NCI-H2227 (cell line): ENCODE data around the gene MTMR8.
"Not testable (repeated sequence)": the region's sequence is repeated elsewhere in the genome, so short reads cannot be mapped to it uniquely, and the experiment has no call there.

Experiments used
- DNase-seq: peaks from one replicate; lab custom pipeline; 2025; ENCODE audit not compliant: unreplicated experiment; lab: John Stamatoyannopoulos, UW

The MTMR8 gene

DNA sequence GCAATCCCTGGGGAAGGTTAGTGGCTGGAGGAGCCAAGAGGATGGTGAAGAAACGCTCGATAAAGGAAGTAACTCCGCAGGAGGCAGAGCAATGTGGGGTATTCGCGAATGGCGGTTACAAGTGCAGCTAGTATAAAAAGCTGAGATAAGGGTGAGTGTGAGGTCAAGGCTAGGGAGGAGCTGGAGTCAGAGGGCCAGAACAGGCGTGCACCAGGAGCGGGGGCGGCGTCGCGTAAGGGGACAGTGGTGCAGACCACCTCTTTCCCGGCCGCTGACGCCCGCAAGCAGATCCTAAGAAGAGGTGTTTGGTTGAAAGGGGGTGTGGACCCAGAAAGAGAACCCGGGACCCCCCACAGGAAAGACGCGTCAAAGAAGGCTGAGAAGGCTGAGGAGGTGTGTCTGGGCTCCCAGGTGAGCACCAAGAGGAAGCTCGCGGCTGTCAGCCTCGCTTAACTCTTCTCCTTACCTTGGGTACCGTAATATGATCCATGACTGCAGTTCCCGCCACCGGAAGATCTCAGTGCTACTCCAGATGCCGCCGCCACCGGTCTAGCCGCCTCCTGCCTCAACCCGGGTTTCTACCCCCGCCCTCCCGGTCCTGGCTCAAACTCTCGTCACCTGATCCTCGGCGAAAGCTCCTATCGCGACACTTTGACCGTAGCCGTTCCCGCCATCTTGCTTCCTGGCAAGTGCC lies at the start of gene MTMR8:
MTMR8 (minus strand) TSS at position 579 of the 694 bp plus-strand sequence; CDS start at position 490, 89 bp downstream.
- peak; percentile 61 for DNase-seq

DNA sequence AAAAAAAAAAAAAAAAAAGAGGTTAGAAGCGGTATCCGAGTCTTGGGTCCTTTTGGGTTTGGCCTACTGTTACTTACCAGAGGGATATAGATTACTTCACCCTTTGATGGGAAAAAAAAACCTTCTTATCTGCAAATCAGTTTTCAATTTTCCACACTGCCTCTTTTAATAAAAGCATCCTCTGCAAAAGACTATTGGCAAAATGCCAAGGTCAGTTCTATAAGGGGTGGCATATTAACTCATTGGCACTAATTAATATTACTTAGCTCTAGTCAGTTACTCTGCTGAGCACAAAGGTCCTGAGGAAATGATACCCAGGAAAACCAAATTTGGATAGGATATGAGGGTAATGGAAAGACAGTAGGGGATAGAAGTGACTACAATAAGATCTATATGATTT lies 44.3 kb upstream of the MTMR8 start:
- DNase-seq, result no peak

DNA sequence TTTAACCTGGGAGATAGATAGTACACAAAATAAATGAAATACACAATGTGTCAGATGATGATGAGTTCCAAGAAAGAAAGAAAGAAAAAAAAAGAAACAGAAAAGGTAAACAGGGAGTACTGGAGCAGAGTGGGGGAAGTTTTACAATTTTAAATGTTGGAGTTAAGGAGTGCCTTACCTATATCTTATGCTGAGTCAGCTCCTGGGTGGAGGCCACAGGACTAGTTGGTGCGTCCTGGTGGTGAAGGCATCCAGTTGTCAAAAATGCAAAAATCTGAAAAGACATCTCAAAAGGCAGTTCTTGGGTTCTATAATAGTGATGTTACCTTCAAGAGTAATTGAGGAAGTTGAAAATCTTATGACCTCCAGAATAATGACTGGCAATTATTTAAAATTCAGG lies 42.4 kb upstream of the MTMR8 start:
- no peak for DNase-seq

DNA sequence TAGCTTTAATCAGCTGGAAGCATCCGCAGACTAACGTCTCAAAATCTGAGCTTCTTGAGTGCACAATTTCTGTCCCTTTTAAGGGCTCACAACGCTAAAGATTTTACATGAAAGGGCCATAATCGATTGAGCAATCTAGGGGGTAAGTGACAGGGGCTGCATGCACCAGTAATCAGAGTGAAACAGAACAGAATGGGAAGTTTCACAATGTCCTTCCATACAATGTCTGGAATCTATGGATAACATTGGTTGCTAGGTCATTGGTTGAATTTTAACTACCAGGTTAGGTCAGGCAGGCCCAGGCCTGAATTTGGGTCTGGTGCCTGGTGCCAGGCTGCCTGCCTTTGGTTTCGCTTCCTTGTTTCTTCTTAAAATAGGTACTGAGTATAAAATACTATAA lies 42.0 kb upstream of the MTMR8 start:
- no peak for DNase-seq

DNA sequence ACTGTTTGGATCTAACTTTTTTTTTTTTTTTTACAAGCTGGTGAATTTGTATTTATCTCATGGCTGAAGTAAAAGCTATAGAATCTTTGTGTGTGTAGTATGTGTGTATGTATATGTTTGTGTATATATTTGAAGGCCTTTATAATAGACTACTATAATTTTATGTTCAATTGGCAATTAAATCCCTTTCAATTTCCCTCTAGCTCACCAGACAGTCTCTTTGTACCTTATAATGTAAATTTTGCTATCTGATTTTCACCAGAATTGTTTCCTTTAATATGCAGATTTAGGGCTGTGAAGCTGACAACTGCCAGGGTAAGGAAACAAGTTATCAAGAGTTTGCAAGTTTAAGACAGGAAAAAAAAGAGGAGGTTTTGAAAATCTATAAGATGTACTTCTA lies 33.1 kb upstream of the MTMR8 start:
- DNase-seq, result no peak

DNA sequence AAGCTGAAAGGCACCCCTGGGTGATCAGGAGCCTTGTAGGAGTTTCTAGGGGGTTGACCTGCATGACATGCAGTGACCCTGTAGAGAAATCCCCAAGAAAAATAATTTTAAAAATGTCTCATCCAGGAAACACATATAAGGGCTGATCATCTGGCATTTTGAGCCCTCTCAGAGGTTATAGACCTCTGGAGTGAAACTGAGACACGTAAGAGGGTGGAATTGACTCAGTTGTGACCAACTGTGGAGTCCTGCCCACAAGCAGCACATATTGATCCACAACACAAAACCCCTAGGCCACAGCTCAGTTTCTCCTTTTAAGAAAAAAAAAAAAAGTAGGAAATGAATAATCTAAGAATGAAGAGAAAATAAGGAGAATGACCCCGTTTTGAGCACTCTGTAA lies 32.5 kb upstream of the MTMR8 start:
- DNase-seq, result no peak

DNA sequence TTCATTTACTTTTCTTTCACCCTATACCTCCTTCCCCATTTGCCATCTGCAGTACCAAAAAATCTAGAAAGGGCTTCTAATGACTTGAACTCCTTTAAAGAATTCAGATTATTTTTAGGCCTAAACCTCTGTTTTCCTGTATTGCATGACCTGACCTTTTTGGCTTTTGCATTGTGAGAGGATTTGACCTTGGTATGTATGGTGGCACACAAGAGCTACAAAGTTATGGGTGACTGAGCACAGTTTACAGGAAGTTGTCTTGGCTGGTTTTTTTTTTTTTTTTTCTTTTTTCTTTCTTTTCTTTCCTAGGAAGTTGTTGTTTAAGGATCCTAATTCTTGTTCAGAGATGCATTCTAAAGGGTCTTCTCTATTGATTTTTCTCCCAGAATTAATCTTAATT lies 32.0 kb upstream of the MTMR8 start:
- DNase-seq, result no peak

DNA sequence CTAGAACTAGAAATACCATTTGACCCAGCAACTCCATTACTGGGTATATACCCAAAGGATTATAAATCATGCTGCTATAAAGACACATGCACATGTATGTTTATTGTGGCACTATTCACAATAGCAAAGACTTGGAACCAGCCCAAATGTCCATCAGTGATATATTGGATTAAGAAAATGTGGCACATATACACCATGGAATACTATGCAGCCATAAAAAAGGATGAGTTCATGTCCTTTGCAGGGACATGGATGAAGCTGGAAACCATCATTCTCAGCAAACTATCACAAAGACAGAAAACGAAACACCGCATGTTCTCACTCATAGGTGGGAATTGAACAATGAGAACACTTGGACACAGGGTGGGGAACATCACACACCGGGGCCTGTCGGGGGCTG lies 14.5 kb upstream of the MTMR8 start:
- not testable (repeated sequence) for DNase-seq

DNA sequence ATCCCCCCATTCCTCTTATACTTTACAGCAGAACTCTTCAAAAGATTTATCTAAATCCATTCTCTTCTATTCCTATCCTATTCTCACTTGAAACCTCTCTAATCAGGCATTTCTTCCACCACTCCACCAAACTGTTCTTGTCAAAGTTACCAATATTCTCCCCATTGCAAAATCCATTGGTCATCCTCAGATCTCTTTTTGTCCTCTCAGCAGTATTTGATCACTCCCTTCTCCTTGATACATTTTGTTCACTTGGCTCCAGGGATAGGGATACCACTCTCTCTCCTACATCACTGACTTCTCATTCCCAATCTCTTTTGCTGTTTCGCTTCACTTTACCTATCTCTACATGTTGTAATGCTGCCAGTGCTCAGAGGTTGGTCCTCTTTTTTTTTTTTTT lies 2.8 kb upstream of the MTMR8 start:
- no peak for DNase-seq

DNA sequence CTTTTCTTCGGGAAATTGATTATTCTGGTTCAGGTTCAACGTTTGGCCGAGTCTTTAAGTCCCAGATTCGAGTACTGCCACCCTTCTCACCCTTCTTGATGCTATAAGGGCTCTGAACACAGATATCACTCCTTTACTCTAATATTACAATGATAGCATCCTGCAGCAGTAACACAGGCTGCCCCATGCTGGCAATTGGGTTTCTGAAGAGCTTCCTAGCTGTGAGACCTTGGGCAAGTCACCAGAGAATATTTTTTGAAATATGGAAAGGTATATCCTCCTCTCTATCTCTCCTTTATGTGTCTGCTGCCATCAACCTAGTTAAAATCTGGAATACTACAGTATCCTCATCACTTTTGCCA lies 297 bp upstream of the MTMR8 start:
- DNase-seq, result no peak

DNA sequence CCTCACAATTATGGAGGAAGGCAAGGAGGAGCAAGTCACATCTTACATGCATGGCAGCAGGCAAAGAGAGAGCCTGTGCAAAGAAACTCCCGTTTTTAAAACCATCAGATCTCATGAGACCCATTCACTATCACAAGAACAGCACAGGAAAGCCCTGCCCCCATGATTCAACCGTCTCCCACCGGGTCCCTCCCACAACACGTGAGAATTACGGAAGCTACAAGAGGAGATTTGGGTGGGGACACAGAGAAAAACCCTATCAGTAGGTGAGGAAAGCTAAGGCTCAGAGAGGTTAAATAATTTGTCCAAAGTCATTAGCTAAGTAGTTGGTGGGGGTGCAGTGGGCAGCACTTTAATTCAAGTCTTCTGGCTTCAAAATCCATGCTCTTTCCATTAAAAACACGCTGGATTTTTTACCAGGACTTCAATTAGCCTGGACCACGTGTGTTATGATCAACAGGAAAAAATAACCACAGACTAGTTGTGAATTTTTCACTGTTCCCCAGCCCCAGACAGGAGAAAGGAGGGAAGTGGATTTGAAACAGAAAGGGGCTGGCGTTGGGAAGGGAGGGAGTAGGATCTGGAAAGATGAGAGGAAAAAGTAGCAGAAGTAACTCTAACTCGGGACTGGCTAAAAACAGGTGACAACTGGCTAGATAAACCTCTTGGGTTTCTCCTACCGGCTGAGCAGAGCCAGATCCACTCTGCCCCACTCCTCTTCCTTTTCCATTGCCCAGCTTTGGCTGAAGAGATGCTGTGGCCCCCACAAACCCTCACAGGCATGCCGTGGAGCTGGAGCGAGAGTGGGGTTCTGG lies 986 bp downstream of the MTMR8 start:
- DNase-seq, result no peak

DNA sequence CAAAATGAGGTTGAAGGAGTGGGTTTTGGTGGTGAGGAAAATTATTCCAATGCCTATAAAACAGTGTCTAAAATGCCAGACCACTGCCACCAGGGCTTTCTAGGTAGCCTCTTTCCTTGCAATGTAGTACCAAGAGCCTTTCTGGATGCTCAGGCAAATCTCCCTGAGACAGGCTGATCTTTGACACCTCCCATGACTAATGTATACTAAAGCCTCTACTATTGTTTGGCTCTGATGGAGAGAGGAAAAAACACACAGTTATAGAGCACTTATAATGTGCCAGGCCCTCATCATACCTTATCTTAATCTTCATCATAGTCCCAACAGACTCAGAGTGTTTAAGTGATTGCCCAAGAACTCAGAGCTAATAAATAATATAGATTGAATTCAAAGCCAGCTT lies 5.8 kb downstream of the MTMR8 start:
- no peak for DNase-seq

DNA sequence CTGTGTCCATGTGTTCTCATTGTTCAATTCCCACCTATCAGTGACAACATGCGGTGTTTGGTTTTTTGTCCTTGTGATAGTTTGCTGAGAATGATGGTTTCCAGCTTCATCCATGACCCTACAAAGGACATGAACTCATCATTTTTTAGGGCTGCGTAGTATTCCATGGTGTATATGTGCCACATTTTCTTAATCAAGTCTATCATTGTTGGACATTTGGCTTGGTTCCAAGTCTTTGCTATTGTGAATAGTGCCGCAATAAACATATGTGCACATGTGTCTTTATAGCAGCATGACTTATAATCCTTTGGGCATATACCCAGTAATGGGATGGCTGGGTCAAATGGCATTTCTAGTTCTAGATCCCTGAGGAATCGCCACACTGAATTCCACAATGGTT lies 14.5 kb downstream of the MTMR8 start:
- not testable (repeated sequence) for DNase-seq

DNA sequence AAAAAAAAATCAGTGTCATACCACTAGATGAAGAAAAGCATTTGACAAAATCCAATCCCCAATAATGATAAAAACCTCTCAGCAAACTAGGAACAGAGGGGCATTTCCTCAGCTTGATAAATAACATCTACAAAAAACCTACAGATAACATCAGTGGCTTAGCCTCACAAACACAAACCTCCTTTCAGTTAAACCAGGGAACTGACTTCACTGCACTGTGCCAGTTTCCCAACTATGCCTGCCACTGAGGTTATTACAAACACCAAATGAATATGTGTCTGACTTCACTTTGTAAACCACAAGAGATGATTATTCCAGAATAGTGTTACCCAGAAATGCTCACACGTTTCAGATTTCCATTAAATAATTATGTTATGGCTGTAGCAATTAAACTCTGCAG lies 15.3 kb downstream of the MTMR8 start:
- no peak for DNase-seq

DNA sequence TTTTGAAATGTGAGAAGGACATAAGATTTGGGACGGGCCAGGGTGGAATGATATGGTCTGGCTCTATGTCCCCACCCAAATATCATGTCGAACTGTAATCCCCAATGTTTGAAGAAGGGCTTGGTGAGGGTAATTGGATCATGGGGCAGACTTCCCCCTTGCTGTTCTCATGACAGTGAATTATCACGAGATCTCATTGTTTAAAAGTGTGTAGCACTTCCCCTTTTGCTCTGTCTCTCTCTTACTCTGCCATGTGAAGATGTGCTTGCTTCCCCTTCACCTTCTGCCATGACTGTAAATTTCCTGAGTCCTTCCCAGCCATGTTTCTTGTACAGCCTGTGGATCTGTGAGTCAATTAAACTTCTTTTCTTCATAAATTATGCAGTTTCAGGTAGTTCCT lies 17.5 kb downstream of the MTMR8 start:
- no peak for DNase-seq

DNA sequence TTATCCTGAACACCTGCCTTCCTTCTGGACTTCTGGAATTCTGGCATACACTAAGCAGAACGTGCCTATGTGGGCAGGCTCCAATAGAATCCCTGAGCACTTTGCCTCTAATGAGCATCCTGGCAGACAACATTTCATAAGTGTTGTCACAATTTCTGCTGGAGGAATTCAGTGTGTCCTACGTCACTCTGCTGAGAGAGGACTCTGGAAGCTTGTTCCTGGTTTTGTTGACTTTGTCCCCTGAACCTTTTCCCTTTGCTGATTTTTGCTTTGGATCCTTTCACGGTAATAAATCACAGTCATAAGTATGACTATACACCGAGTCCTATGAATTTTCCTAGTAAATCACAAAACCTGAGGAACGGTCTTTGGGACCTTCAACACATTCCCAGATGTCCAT lies 43.2 kb downstream of the MTMR8 start:
- no peak for DNase-seq

DNA sequence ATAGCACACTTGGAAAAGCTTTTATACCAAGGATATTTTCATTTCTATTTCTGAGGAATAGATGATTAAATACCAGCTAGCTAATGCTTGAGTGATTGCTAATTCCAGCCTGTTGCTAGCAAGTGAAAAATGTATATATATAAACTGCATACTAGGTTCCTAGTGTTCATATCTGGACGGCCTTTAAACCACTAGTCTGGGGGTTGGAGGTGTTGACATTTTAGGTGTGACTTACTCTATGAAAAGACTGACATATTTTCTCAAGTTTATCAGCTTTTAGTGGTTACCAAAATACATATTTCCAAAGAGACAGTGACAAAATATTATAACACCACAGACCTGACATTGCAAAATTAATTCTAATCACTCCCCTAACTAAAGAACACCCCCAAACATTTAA lies 44.7 kb downstream of the MTMR8 start:
- DNase-seq, result no peak

DNA sequence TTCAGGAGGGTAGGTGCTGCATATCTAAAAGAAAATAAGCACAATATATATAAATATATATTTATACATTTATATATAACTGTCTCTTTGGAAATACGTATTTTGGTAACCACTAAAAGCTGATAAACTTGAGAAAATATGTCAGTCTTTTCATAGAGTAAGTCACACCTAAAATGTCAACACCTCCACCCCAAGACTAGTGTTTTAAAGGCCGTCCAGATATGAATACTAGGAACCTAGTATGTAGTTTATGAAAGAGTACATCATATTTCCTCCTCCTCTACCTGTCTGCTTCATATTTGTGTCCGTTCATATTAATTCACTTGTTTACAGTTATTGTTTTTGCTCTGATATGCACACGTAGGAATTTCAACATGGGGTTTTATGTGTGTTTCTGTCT lies 45.2 kb downstream of the MTMR8 start:
- no peak for DNase-seq

DNA sequence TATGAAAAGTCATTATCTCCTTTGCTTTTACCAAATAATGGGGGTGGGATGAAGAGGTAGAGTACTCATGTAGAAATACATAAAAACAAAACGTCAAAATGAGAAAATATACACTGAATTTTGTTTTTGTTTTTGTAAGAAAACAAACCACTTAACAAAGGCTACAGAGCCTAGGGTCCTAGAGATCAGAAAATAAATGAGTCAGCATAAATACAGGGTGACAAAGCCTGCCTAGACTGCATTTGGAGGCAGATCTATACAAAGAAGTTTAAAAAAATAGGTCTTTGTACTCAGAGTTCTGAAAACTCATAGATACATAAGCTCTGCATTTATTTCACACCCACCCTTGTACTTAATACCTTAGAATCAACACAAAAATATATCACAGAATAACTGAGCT lies 52.4 kb downstream of the MTMR8 start:
- DNase-seq, result no peak

DNA sequence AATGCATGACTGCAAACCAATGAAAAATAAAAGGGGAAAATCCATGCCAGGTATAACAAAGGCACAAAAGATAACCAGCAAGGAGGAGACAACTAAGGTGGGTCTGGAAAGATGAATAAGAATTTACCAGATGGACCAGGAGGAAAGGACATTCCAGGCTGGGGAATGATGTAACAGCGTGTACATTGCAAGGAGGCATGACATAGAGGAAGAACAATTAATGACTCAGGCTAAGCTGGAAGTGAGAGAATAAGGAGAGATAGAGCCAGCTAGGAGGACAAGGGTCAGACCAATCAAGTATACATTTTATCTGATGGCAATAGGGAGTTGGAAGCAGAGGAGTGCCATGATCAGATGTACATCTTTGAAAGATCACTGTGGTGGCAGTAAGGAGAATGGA lies 57.0 kb downstream of the MTMR8 start:
- DNase-seq, result no peak

DNA sequence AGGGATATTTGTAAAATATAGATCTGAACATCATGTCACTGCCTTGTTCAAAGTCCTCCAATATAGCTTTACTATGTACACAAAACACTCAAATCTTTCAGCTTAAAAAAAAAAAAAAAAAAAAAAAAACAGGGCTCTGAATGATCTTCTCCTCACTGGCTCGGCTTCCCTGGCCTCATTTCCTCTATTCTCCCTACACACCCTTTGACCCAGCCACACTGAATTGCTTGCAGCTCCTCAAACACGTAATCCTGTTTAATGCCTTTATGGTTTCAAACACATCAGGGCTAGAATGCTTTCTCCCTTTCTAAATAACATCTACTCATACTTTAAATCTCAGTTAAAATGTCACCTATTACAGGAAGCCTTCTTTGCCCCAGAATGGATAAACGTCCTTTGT lies 60.8 kb downstream of the MTMR8 start:
- no peak for DNase-seq

DNA sequence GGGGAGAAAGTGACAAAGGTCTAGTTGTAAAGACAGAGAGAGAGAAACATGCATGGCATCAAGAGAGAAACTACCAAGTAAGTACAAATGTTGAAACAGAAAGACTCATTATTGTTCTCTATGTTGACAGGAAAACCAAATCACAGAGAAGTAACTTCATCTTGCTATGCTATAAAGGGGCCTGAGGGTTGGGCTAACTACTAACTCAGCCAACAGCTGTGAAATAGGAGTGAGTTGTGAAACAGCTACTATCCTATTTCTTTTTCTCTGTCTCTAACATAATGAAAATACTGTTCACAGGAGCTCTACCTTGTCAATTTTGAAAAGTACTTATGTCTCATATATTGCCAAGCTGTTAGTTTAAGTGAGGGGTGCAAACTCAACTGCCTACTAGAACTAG lies 65.0 kb downstream of the MTMR8 start:
- DNase-seq, result no peak

DNA sequence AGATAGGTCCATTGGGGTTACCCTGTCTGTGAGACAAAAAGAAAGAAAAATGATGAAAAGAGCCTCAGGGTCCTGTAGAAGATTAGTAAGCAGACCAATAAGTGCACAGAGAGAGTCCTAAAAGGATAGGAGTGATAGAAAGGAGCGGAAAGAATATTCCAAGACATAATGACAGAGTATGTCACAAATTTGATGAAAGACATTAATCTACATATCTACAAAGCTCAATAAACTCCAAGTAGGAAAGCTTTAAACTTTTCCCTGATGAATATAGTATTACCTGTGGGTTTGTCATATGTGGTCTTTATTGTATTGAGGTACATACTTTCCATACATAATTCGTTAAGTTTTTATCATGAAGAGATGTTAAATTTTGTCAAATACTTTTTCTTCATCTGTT lies 73.7 kb downstream of the MTMR8 start:
- no peak for DNase-seq
